Limb (tissue), 2 donors: ENCODE results near the gene KTN1.
A peak's percentile ranks its signal among the peaks of the same experiment; 100 is the strongest.

Source experiments
- DNase-seq, 2 donors: peaks; one replicate each; pipeline ENCODE4 v3.0.0-alpha.2; 2016; ENCODE audit errors: extremely low spot score in 2 of 2

Gene KTN1

GRCh38 chr14:55577229-55577628, 2.8 kb upstream of the KTN1 start:
- DNase-seq = no peak

DNA sequence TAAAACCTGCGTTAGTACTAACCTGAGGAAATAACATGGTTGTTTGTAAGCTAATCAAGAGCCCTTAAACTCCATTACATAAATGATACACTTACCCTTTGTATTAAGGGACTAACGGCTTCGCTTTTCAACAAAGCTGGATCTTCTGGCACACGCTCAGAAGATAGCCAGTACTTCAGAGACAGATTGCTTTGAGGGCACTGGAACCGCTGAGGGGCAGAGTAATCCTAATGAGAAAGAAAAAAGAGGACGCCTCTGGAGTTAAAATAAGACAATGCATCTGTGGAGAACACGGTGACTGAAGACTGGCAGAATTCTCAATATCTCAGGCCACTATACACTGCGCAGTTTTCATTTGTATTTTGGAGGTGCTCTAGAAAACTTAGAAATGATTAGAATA, 1.5 kb upstream of the KTN1 start:
- no peak for DNase-seq

DNA sequence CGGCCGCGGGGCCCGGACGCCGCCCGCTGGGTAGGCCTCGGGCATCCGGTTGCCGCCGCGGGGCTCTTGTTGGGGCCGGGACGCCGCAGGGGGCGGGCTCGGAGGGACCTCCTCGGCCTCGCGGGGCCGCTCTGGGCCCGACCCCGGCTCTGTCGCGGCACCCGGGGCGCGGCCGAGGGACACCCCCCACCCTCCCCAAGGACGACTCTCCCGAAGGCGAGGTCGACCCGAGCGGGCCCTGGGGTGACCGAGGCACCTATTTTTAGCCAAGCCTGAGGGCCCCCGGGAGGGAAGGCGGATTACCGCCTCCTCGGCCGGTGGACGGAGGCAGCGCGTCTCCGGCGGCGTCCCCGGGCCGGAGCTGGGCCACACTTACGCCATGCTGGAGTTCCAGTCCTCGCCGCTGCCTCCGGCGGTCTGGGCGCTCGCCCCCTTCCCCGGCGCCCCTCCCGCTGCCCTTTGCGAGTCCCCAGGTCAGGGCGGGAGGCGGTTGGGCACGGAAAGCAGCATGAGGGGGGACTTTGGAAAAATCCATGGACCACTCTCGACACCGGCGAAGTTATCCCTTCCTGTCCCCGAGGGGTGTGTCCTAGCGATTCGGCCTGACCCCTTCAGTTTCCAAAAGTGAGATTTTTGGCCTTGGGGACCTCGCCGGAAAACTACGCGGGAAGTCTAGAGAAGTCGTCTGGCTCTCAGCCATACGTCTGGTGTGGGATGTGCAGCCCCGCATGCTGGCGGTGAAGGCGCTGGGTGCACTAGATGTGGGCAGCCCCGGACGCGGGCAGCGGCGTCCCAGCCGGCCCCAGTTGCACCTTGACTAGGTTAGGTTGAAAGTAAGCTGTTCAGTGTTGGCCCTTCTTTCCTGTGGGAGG, 699 bp downstream of the KTN1 start:
- DNase-seq = peak; percentile 27 to 72

GRCh38 chr14:55581342-55581771, 1.4 kb downstream of the KTN1 start:
- no peak for DNase-seq

GRCh38 chr14:55582746-55583145, 2.7 kb downstream of the KTN1 start:
- DNase-seq = no peak

GRCh38 chr14:55583942-55584468, 4.0 kb downstream of the KTN1 start:
- DNase-seq = no peak

GRCh38 chr14:55585854-55586253, 5.8 kb downstream of the KTN1 start:
- no peak for DNase-seq

DNA sequence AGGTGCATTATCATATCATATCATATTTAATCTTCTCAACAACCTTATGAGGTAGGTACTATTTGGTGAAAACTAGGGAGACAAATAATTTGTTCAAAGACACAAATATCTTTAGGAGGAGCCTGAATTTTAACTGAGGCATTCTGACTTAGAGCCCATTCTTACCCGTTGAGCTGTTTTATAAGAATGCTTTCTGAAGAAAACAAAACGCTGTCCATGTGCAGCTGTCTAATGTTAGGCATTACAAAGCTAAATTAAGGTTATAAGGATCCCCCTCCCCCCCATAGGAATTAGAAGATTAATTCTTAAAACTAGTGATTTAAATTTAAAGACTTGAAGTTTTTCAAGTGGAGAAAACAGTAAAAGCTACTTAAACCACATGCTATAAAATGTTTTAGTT, 6.4 kb downstream of the KTN1 start:
- DNase-seq = no peak

GRCh38 chr14:55587847-55588246, 7.8 kb downstream of the KTN1 start:
- DNase-seq = no peak

GRCh38 chr14:55588259-55588699, 8.3 kb downstream of the KTN1 start:
- DNase-seq = peak in 1 of 2 donors; percentile 10

- DNase-seq = no peak
Measured at GRCh38 chr14:55589171-55589570, 9.2 kb downstream of the KTN1 start.

DNA sequence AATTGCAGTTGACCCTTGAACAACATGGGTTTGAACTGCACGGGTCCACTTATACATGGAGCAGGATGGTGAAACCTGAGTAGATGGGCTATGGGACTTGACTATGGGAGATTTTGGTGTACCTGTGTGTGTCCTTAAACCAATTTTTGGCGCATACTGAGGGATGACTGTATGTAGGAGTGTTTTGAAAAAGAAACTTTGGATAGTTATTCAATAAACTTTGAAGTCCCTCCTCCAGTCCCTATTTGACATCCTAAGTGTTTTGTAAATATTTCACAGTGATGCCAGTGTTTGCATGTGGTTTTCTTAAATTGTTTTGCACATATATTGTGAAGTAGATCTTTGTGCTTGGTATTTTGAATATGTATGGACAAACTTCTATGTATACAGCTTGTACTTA, 12.4 kb downstream of the KTN1 start:
- no peak for DNase-seq

DNA sequence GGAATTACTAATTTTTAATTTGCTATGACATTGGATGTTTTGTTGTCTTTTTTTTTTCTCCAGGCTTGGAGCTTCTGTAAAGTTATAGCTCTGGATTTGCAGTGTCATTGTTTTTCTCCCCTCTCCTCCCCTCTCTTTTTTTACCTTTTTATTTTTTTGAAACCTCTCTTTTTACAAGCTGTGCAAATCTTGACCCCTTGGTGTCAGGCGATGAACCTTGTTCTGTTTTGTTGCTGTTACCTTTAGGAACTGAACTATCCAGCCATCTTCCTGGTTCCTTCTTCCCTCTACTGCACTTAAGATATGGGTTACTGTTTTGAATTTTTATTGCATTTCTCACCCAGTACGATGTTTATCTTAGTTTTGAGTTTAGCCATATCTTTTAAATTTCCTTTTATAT, 13.7 kb downstream of the KTN1 start:
- DNase-seq = no peak

GRCh38 chr14:55599250-55599879, 19.4 kb downstream of the KTN1 start:
- DNase-seq = no peak

DNA sequence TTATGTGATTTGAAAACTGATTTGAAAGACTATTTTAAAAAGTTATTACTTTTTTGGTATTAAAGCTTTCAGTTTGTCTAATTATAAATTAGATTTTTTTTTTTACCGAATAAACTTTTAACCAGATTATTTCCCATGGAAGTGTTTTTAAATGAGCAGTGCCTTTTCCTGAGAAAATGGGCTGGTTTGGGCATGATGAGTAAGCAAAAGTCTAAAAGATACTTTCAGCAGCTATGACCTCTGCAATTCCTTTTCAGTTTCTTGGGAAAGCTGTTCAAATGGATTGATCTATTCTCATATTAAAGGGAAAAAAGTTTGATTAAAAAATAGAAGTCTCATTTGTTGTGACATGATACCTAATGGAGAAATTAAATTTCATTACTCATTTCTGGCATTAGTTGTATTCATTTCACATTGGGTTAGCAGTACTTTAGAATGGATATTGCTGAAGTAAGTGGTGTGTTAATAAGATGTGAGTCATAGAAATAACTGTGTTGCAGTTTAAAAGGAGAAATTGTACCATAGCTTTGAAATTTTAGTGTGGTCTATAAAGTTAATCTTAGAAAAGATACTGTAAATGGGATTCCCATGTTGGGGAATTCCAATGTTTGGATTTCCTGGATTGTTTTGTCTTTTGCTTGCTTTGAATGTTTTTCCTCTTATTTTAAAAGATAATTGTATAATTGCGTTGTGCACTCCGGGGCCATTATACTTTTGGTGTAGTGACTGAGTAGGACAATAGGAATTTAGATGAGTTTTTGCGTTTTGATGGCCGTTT, 21.0 kb downstream of the KTN1 start:
- no peak for DNase-seq

- DNase-seq = no peak
Measured at GRCh38 chr14:55603401-55603953, 23.5 kb downstream of the KTN1 start.

DNA sequence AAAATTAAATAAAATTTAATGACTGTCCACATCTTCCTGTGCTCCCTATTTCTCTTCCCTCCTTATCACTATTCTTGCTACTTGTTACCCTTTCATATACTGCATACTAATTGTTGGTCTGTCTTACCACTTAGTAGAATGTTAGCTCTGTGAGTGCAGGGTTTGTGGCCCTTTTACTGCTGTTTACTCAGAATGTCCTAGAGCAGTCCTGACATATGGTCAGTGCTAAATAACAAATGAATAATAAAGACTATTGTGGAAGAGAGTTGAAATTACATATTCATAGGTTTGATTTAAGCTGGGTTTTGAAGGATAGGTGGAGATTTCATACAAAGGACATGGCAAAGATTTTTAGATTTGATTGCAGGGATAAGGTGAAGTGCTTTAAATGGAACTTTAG, 24.5 kb downstream of the KTN1 start:
- no peak for DNase-seq

GRCh38 chr14:55604900-55605418, 25.0 kb downstream of the KTN1 start:
- no peak for DNase-seq

DNA sequence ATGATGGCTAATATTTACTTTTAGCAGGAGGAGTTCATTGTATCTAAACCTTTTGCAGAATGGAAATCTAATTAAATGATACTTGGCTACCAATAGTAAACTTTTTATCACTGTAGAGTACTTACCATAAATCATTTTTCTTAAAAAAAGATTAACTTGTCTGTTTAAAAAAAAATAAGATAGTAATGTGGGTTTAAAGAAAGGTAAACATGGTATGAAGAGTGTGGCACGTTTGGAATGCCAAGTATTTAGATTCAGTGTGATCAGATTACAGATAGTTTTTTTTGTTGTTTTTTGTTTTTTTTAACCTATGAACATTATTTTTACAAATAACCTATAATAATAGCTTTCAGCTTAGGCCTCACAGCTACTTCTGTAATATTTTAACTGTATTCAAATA, 25.8 kb downstream of the KTN1 start:
- DNase-seq = no peak

DNA sequence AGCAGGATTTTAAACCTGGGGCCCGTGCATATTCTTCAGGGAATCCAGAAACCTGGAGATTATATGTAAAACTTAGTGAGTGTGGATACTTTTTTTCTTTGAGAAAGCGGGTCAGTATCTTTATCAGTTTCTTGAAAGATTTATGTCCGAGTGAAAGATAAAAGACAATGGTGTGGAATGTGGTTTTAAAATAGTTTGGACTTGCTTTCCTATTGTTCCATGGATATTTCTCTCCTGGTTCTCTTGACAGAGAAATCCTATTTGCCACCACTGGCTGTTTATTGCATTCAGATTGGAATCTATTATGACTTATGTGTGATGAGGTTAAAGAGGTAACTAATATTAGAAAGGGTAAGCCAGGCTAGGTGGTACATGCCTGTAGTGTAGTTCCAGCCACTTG, 27.4 kb downstream of the KTN1 start:
- DNase-seq = no peak

DNA sequence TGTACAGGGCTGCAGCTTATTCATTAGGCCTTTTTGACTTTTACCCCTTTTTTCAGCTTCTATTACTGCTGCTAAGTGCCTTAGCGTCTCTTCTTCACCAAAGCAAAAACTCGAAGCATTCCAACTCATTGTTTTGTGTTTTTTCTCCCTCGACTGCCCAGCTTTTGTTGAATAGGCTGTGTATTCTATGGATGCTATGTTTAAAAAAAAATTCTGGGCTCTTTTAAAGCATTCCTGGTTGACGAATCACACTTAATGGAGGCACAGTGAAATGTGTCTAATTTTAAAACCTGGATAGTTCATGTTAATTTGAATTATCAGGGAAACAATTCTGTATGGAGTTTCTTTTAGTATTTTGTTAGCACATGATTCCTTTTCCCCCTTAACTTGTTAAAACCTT, 29.7 kb downstream of the KTN1 start:
- DNase-seq = no peak
